8988T (cell line): Measurements from ENCODE around the gene PRKAR1A.
"Not testable (repeated sequence)": the region's sequence is repeated elsewhere in the genome, so short reads cannot be mapped to it uniquely, and the experiment has no call there.

Experiments
- DNase-seq: peaks from one replicate; pipeline ENCODE4 v3.0.0; 2011

The PRKAR1A gene

DNA sequence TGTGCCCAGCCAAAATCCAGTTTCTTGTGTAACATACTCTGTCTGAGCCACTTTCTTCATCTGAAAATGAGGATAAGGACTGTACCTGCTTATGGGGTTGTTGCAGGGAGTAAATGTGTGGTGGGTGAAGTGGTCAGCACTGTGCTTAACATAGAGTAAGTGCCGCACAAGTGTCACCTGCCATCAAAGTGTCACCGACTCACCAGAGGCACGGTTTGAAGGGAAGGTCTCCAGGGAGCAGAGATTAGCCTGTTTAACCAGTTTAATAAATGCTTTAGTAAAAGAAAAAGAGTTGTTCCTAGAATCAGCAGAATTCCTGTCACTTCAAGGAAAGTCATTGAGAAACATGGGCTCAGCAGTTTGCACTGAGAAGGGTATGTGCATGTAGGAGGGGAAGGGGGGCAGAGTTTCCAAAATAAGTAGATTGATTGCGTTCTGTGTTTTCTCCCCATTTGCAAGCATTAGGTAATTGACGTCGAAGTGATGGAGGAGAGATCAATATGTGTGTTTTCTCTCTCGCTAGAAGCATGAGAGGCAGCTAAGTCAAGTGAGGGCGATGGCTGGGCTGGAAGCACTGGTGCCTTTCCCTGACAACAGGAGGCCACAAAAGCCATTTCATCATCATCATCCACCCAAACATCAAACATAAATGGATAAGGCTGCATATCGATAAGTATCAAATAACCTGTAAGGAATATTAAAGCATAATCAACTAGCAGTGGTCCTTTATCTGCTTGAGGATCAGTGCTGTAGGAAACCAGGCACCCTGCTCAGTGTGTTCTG, 69.8 kb downstream of the PRKAR1A start:
- DNase-seq: no peak

GRCh38 chr17:68582867-68583266, 70.6 kb downstream of the PRKAR1A start:
- DNase-seq: not testable (repeated sequence)

GRCh38 chr17:68584581-68585303, 72.5 kb downstream of the PRKAR1A start:
- no peak for DNase-seq

DNA sequence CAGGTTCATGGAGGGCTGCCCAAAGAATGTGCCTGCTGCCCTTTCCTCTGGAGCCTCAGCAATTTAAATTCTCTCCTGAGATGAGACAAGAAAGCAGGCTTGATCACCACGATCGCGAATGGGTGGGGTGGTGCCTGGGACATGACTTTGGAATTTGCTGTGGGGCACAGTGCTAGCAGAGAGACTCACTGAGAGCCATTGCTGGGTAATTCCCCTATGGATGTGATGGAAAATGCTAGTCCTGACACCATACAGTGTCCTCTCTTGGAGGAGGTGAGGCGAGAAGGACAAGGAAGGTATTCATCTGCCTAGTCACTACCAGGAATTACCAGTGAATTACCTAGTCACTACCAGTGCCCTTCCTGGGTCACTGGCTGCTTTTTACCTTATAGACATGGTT, 73.4 kb downstream of the PRKAR1A start:
- no peak for DNase-seq

- no peak for DNase-seq
These were observed 74.8 kb downstream of the PRKAR1A start for GRCh38 chr17:68587026-68587425.

GRCh38 chr17:68587847-68588246, 75.6 kb downstream of the PRKAR1A start:
- DNase-seq: no peak

DNA sequence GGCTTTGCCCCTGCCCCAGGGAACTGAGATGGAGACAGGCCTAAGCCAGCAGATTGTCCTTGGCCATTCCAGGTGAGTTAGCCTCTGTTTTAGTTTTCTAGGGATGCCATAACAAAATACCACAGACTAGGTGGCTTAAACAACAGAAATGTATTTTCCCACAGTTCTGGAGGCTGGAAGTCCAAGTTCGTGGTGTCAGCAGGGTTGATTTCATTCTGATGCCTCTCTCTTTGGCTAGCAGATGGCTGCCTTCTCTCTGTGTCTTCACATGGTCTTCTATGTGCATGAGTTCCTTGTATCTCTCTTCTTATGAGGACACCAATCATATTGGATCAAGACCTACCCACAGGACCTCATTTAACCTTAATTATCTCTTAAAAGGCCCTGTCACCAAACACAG, 76.1 kb downstream of the PRKAR1A start:
- no peak for DNase-seq

DNA sequence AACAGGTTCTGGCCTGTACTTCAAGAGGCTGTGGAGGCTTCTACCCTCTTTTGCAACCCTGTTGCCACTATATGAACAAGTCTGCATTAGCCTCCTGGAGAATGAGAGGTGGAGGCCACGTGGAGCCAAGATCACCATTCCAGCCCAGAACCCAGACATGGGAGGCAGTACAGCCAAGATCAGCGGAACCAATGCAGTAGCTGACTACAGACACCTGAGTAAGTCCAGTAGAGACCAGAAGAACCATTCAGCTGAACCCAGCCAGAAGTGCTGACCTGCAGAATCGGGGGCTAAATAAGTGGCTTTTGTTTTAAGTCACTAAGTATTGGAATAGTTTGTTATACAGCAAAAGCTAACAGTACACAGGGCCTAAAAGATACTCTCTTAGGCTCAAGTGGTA, 76.9 kb downstream of the PRKAR1A start:
- no peak for DNase-seq

- DNase-seq: no peak
These were observed 79.4 kb downstream of the PRKAR1A start for GRCh38 chr17:68591583-68591982.

DNA sequence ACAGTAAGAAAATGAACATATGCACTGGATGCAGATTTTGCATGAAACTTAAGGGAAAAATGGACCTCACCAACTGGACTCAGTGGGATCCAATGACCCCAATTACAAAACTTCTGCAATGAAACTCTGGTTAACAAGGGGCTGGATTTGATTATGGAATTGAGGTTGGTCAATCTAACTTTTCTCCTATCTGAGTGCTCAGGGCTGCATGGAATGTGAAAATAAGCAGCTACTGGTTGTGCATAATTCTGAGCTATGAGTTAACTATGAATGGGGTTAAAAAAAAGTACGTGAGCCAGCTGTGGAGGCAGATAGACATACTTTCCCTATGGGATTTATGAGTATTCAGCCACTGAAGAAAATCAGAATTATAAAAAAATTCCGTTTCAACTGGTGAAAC, 79.8 kb downstream of the PRKAR1A start:
- no peak for DNase-seq

DNA sequence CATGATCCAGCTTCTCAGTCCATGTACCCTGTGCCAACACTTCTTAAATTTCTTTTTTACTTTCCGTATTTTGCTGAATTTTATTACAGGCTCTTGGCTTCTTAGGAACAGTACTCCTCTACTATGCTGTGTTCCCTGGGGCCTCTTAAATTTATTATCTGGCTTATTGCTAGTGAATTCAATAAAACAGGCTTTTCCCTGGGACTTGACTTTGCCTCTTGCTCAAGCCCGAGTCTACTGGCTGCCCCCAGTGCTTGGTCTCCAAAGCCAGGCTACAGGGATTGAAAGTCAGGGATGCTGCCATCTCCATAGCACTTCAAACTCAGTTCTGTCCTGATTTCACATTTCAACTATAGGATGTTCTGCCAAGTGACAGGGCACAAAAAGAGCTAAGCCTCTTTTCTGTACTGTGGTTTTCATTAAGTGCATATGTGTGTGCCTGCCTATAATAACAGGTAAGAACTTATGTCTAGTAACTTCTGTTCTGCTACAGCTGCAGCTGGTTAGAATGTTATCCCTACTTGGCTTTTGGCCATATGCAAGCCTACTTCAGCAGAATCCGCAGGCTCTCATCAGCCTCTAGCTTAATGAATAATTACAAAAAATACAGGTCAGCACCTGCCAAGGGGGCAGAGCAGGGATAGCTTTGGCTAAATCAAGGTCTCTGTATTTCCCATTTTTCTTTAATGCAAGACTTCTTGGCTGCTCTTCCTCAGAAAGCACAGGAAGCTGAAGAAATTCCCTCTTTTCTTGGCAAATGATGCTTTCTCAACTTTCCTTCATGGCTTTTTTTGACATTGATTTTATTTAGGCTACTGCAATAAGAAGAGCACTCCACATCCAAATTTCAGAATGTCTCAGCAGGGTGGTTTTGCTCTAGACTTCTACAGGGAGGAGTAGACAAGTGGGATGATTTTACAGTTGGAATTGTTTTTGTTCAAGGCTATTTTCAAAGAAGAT, 80.7 kb downstream of the PRKAR1A start:
- no peak for DNase-seq

- DNase-seq: no peak
These were observed 82.3 kb downstream of the PRKAR1A start for GRCh38 chr17:68594552-68594951.

GRCh38 chr17:68595496-68595895, 83.3 kb downstream of the PRKAR1A start:
- no peak for DNase-seq

GRCh38 chr17:68595986-68596385, 83.8 kb downstream of the PRKAR1A start:
- no peak for DNase-seq

GRCh38 chr17:68596411-68596945, 84.2 kb downstream of the PRKAR1A start:
- no peak for DNase-seq

DNA sequence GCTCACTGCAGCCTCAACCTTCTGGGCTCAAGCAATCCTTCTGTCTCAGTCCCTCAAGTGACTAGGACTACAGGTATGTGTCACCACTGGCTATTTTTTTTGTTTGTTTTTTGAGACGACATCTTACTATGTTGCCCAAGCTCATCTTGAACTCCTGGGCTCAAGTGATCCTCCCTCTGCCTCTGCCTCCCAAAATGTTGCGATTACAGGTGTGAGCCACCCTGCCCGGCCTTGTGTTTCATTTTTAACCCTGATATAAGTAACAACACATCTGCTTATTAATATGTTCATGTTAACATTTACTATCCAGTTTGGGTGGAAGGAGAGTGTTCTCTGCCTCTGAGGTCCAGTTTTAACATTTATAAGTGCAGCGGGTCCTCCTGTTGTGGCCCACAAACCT, 85.8 kb downstream of the PRKAR1A start:
- no peak for DNase-seq

DNA sequence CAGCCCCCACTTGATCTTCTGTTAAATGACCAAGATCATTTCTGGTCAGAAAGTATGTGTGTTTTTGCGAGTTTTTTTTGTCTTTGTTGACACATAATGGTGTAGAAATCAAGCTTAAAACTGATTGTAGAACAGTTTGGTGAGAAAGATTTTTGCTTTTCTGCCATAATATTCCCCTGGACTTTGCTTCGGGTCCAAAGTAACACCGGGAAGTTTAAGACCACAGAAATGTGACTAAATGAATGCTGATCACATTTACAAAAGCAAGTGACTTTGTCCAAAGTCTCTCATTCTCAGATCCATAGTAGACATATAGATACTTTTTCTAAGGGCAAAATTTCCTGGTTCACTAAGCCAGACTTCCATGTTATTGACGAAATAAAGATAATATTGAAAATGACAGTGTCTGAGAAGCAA, 86.3 kb downstream of the PRKAR1A start:
- DNase-seq: no peak

DNA sequence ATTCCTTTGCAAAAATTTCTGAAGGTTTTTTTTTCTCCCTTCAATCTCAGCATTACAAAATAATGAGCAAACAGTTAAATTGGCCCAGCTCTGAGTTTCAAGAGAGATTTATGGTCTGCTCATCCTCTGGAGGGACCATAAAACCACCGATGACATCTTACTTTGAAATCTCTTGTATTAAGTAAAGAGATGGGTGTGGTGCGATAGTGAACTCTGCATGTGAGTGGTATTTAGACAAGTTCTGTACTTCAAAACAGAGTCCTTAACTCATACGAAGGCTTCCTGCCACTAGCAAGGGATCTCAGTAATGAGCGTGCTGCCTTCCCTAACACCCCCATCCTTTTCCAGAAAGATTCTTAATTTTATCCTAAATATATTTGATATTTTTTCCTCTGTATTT, 86.9 kb downstream of the PRKAR1A start:
- DNase-seq: no peak

- DNase-seq: no peak
These were observed 87.4 kb downstream of the PRKAR1A start for GRCh38 chr17:68599552-68600066.

GRCh38 chr17:68600067-68600930, 88.1 kb downstream of the PRKAR1A start:
- DNase-seq: peak; percentile 46
